H1 (cell line): ENCODE results near the gene NBAS.

Source experiments
- ASH2L ChIP-seq: fragments of 200-600, 300-600 bp; sonication (generic); IDR thresholded peaks from one replicate; pipeline ENCODE4 v1.7.1; 2017; ENCODE audit warnings: low read length
- CTCF ChIP-seq, 3 experiments: IDR thresholded peaks; 1 replicate in 2 of 3; 2 replicates in 1 of 3; pipeline versions ENCODE4 v1.5.1 to v1.6.1; 2011; ENCODE audit warnings: low read length in 3 of 3, mild to moderate bottlenecking in 3 of 3, inconsistent platforms in 2 of 3, low read depth in 1 of 3, moderate library complexity in 1 of 3; ENCODE audit not compliant: insufficient read depth in 1 of 3; ENCODE audit errors: control extremely low read depth in 1 of 3
- MAX ChIP-seq: IDR thresholded peaks from 2 replicates; pipeline ENCODE4 v1.6.1; 2012; ENCODE audit warnings: inconsistent platforms
- NRF1 ChIP-seq: IDR thresholded peaks from 2 replicates; pipeline ENCODE4 v1.6.1; 2011; ENCODE audit warnings: mild to moderate bottlenecking, low read depth, low read length, improper control_type of control experiment
- POLR2A ChIP-seq, 2 experiments: IDR thresholded peaks; 1 replicate in 1 of 2; 2 replicates in 1 of 2; pipeline ENCODE4 v1.6.1; 2011; ENCODE audit warnings: low read depth in 2 of 2, low read length in 2 of 2, mild to moderate bottlenecking in 2 of 2; ENCODE audit errors: control extremely low read depth in 1 of 2

- no peak for TF ChIP-seq POLR2A (IDR thresholded peaks at IDR 0.05; ENCODE audit: control extremely low read depth in 1 of 2, low read depth in 2 of 2, low read length in 2 of 2)
- no peak for TF ChIP-seq MAX
- TF ChIP-seq CTCF (IDR thresholded peaks at IDR 0.05; ENCODE audit: control extremely low read depth in 1 of 3, insufficient read depth in 1 of 3, low read depth in 1 of 3, low read length in 3 of 3), result no peak
- no peak for TF ChIP-seq ASH2L
- no peak for TF ChIP-seq NRF1
These were observed 298.3 kb downstream of the NBAS start for GRCh38 chr2:15262792-15263191.
